Sigmoid colon (tissue), 4 donors: ENCODE data around the gene CXCL8.

ENCODE experiments used
- EP300 ChIP-seq, 4 donors: sonication (generic); formaldehyde crosslinking; IDR thresholded peaks; one replicate each; pipeline ENCODE4 v1.6.1; 2017; ENCODE audit warnings: antibody characterized with exemption in 4 of 4
- POLR2A ChIP-seq, 2 donors: fragments of 450-650 bp; IDR thresholded peaks; one replicate each; pipeline ENCODE4 v1.6.1; 2016; ENCODE audit warnings: antibody characterized with exemption in 2 of 2, mild to moderate bottlenecking in 2 of 2, moderate library complexity in 2 of 2
- POLR2AphosphoS5 ChIP-seq, 4 donors: sonication (generic); formaldehyde crosslinking; IDR thresholded peaks; one replicate each; pipeline ENCODE4 v1.6.1; 2017; ENCODE audit warnings: antibody characterized with exemption in 4 of 4
- TF ChIP-seq, protein P1 (sequence below), 4 experiments: fragments of 450-650 bp in 3 of 4; fragments of 200-600 bp in 1 of 4; IDR thresholded peaks; one replicate each; pipeline ENCODE4 v1.5.1; 2016 to 2019; ENCODE audit warnings: antibody characterized with exemption in 4 of 4, mild to moderate bottlenecking in 3 of 4, moderate library complexity in 2 of 4

GRCh38 chr4:73751830-73752229, 11.5 kb downstream of the CXCL8 start:
- TF ChIP-seq, protein P1, sequence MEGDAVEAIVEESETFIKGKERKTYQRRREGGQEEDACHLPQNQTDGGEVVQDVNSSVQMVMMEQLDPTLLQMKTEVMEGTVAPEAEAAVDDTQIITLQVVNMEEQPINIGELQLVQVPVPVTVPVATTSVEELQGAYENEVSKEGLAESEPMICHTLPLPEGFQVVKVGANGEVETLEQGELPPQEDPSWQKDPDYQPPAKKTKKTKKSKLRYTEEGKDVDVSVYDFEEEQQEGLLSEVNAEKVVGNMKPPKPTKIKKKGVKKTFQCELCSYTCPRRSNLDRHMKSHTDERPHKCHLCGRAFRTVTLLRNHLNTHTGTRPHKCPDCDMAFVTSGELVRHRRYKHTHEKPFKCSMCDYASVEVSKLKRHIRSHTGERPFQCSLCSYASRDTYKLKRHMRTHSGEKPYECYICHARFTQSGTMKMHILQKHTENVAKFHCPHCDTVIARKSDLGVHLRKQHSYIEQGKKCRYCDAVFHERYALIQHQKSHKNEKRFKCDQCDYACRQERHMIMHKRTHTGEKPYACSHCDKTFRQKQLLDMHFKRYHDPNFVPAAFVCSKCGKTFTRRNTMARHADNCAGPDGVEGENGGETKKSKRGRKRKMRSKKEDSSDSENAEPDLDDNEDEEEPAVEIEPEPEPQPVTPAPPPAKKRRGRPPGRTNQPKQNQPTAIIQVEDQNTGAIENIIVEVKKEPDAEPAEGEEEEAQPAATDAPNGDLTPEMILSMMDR (IDR thresholded peaks at IDR 0.05), result no peak
- TF ChIP-seq POLR2AphosphoS5 (IDR thresholded peaks at IDR 0.05) (no peak), POLR2A (IDR thresholded peaks at IDR 0.05) (no peak), EP300 (IDR thresholded peaks at IDR 0.05) (no peak)
